B cell (primary cell): Measurements from ENCODE around the gene BTBD8.

Experiments
- EZH2 ChIP-seq: IDR thresholded peaks from 2 replicates; pipeline ENCODE4 v1.6.1; 2012; ENCODE audit warnings: borderline replicate concordance, low read depth, mild to moderate bottlenecking, moderate library complexity, low read length; ENCODE audit not compliant: insufficient read depth, poor library complexity, severe bottlenecking
- TF ChIP-seq, protein P1 (sequence below): fragments of 200-600 bp; IDR thresholded peaks from one replicate; pipeline ENCODE4 v1.8.0; 2022; ENCODE audit warnings: antibody characterized with exemption, mild to moderate bottlenecking

DNA sequence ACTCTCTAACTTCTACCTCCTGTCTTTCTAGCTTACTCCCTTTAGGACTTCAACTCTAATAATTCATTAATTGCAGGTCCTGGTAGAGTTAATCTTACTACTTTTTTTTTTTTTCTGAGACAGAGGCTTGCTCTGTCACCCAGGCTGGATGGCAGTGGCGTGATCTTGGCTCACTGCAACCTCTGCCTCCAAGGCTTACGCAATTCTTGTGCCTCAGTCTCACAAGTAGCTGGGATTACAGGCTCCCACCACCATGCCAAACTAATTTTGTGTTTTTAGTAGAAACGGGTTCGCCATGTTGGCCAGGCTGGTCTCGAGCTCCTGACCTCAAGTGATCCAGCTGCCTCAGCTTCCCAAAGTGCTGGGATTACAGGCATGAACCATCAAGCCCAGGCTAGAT lies 15.7 kb downstream of the BTBD8 start:
- TF ChIP-seq, protein P1, sequence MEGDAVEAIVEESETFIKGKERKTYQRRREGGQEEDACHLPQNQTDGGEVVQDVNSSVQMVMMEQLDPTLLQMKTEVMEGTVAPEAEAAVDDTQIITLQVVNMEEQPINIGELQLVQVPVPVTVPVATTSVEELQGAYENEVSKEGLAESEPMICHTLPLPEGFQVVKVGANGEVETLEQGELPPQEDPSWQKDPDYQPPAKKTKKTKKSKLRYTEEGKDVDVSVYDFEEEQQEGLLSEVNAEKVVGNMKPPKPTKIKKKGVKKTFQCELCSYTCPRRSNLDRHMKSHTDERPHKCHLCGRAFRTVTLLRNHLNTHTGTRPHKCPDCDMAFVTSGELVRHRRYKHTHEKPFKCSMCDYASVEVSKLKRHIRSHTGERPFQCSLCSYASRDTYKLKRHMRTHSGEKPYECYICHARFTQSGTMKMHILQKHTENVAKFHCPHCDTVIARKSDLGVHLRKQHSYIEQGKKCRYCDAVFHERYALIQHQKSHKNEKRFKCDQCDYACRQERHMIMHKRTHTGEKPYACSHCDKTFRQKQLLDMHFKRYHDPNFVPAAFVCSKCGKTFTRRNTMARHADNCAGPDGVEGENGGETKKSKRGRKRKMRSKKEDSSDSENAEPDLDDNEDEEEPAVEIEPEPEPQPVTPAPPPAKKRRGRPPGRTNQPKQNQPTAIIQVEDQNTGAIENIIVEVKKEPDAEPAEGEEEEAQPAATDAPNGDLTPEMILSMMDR = no peak
- no peak for TF ChIP-seq EZH2
